Adrenal gland (tissue), 12 donors: ENCODE results near the gene DESI2. TPM values are rescaled to one million over a fixed set of nuclear protein-coding genes. Genes with fewer than 3 reads are reported as not detected.
A peak's percentile ranks its signal among the peaks of the same experiment; 100 is the strongest.

Source experiments
- DNase-seq, 7 donors: peaks; one replicate each; pipeline ENCODE4 v3.0.0-alpha.2; 2019 to 2020
- H3K27ac ChIP-seq, 5 donors: fragments of 200-600 bp; sonication (generic) in 4 of 5; 1 replicate in 3 of 5; 2 replicates in 2 of 5; pipeline versions ENCODE4 v1.5.1 to v1.8.0; 2016 to 2020; ENCODE audit warnings: mild to moderate bottlenecking in 1 of 5
- H3K27me3 ChIP-seq: fragments of 200-600 bp; 2 replicates; pipeline ENCODE4 v1.8.0; 2021
- H3K36me3 ChIP-seq, 2 donors: fragments of 200-600 bp; replicated peaks in 1 of 2; 1 replicate in 1 of 2; 2 replicates in 1 of 2; pipeline versions ENCODE4 v1.5.1 to v1.8.0; 2018 to 2022
- H3K4me1 ChIP-seq, 2 donors: fragments of 200-600 bp; replicated peaks in 1 of 2; 1 replicate in 1 of 2; 2 replicates in 1 of 2; pipeline versions ENCODE4 v1.5.1 to v1.8.0; 2018 to 2021
- H3K4me3 ChIP-seq, 4 donors: fragments of 200-600 bp; sonication (generic) in 3 of 4; one replicate each; pipeline ENCODE4 v1.5.1; 2016 to 2018
- H3K9me3 ChIP-seq, 3 donors: fragments of 200-600 bp; sonication (generic) in 1 of 3; replicated peaks in 1 of 3; 1 replicate in 2 of 3; 2 replicates in 1 of 3; pipeline versions ENCODE4 v1.5.1 to v1.8.0; 2016 to 2021
- CTCF ChIP-seq, 6 experiments: fragments of 450-650 bp in 4 of 6; fragments of 200-600 bp in 2 of 6; sonication (generic) in 1 of 6; IDR thresholded peaks; 1 replicate in 5 of 6; 2 replicates in 1 of 6; pipeline versions ENCODE4 v1.5.1 to v1.8.0; 2016 to 2021; ENCODE audit warnings: antibody characterized with exemption in 6 of 6, mild to moderate bottlenecking in 2 of 6, moderate library complexity in 1 of 6
- POLR2A ChIP-seq, 2 donors: fragments of 450-650 bp; IDR thresholded peaks; one replicate each; pipeline ENCODE4 v1.6.1; 2017; ENCODE audit warnings: antibody characterized with exemption in 2 of 2, mild to moderate bottlenecking in 2 of 2, moderate library complexity in 1 of 2
- WGBS, 4 donors: extraction: QIAGEN DNeasy Blood & Tissue Kit in 2 of 4; methylation state at CpG; one replicate each; pipeline versions ENCODE4 v1.1.5 to v1.1.7; 2013 to 2017; 5-methylcytosine and 5-hydroxymethylcytosine counted together
- intact Hi-C, 2 donors: fragments of 100-400 bp; cut with DNase I; formaldehyde crosslinking; loops; one replicate each; pipeline versions ENCODE4 v1.14.1 to v1.15.0; 2022 to 2023
- polyA plus RNA-seq, 3 donors: library from polyadenylated mRNA; stranded (reverse); fragments of 200-250 nt in 2 of 3; fragments of 350-450 nt in 1 of 3; fragmentation: Illumina TruSeq in 1 of 3; extraction: RNeasy Lipid Tissue Mini Kit (QIAGEN cat#74804) in 1 of 3; gene quantifications; one replicate each; pipeline ENCODE4 v1.2.3, GENCODE V29; 2013 to 2014
- total RNA-seq, 9 donors: library from RNA; depleted of rRNA in 4 of 9; stranded (reverse); fragments of >200 nt in 4 of 9; fragments of 120-200 nt in 1 of 9; fragmentation: NEBNext Ultra II Directional in 1 of 9; extraction: Animal tissue kit (Norgen Biotek cat#: 25700) in 1 of 9; gene quantifications; one replicate each; pipeline versions ENCODE4 v1.1.0 to v1.2.4, GENCODE V29; 2013 to 2023
- donor health status: healthy with polysubstance abuse.
- donor health status: Bipolar disorder and iron deficiency.
- donor health status: DM: yes; HTN: yes; CAD: no.
- donor health status: DM: no; HTN: no; CAD: no.
- donor health status: DM: no; HTN: no; CAD: no.
- donor health status: DM: yes; HTN: yes; CAD: no.

DESI2 gene
- total and polyA plus RNA-seq, 12 donors, result 7.0 to 50.0 (median 29.1) TPM

- H3K27ac ChIP-seq, result no peak overlapping the region
- H3K9me3 ChIP-seq, result no peaks in the 10 kb centered on the region
- no peaks in the 10 kb centered on the region for H3K27me3 ChIP-seq
- intact Hi-C loops, result no loop called here
- H3K4me1 ChIP-seq, result no peaks in the 10 kb centered on the region
- TF ChIP-seq POLR2A (IDR thresholded peaks at IDR 0.05), result no peak
- TF ChIP-seq CTCF (IDR thresholded peaks at IDR 0.05), result no peak
- peaks cover 0 to 5% of the 10 kb centered on the region in 2 donors for H3K36me3 ChIP-seq
- DNase-seq, result no peak
- H3K4me3 ChIP-seq, result no peak overlapping the region
- 63 to 93% (median 82%) methylated on average over 3 of the region's 3 CpGs for WGBS, 4 donors
These were observed 51.2 kb downstream of the DESI2 start for GRCh38 chr1:244704107-244704506.

- DNase-seq, result peak in 4 of 7 donors; percentile 12 to 62 (median 22)
- H3K27ac ChIP-seq, result no peak overlapping the region
These were observed 52.6 kb downstream of the DESI2 start for GRCh38 chr1:244705261-244706234.

GRCh38 chr1:244709076-244709475, 56.1 kb downstream of the DESI2 start:
- intact Hi-C loops, result no loop called here
- Histone ChIP-seq H3K27ac (no peak overlapping the region), H3K4me3 (no peak overlapping the region), H3K36me3 (no peaks in the 10 kb centered on the region), H3K4me1 (no peaks in the 10 kb centered on the region), H3K9me3 (no peaks in the 10 kb centered on the region), H3K27me3 (no peaks in the 10 kb centered on the region)
- DNase-seq, result no peak
- TF ChIP-seq POLR2A (IDR thresholded peaks at IDR 0.05) (no peak), CTCF (IDR thresholded peaks at IDR 0.05) (no peak)
- WGBS, 4 donors, result 88 to 93% (median 90%) methylated on average over 6 to 8 of the region's 8 CpGs

More at GRCh38 chr1:244705261-244706234, 52.6 kb downstream of the DESI2 start:
- intact Hi-C loops, result no loop called here
- no peak overlapping the region for H3K4me3 ChIP-seq
- no peaks in the 10 kb centered on the region for H3K4me1 ChIP-seq
- H3K27me3 ChIP-seq, result no peaks in the 10 kb centered on the region
- no peak for TF ChIP-seq POLR2A (IDR thresholded peaks at IDR 0.05)
- no peak for TF ChIP-seq CTCF (IDR thresholded peaks at IDR 0.05)
- H3K9me3 ChIP-seq, result no peaks in the 10 kb centered on the region
- H3K36me3 ChIP-seq, result no peaks in the 10 kb centered on the region
- WGBS, 4 donors, result 75 to 86% (median 82%) methylated on average over 17 of the region's 17 CpGs

- no peaks in the 10 kb centered on the region for H3K9me3 ChIP-seq
- H3K4me1 ChIP-seq, result no peaks in the 10 kb centered on the region
- no peak overlapping the region for H3K4me3 ChIP-seq
- intact Hi-C loops, result no loop called here
- TF ChIP-seq POLR2A (IDR thresholded peaks at IDR 0.05), result no peak
- TF ChIP-seq CTCF (IDR thresholded peaks at IDR 0.05), result no peak
- H3K27me3 ChIP-seq, result no peaks in the 10 kb centered on the region
- H3K27ac ChIP-seq, result no peak overlapping the region
- WGBS, 4 donors, result 38 to 86% (median 56%) methylated on average over 1 to 2 of the region's 2 CpGs
- DNase-seq, result no peak
- H3K36me3 ChIP-seq, result no peaks in the 10 kb centered on the region
These were observed 56.8 kb downstream of the DESI2 start for GRCh38 chr1:244709476-244710368.
